ENCODE measurements around the gene FOXP1.
"Not testable (repeated sequence)": the region's sequence is repeated elsewhere in the genome, so short reads cannot be mapped to it uniquely, and the experiment has no call there.

Gene FOXP1

DNA sequence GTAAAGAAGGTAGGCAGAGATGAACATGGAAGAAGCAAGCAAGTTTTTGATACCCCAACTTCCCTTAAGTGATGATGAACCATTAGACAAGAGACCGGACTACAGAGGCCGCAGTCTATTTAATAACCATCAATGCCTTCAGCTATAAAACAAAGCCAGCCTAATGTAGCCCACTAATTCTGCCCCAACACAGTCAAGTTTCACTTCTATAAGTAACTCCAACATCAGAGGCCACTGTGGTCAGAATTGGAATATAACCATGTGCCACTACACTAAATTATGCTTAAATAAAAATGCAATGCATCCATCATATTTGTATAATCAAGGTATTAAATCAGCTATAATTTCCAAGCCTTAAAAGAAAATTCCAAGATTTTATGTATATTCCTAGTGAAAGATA lies 234.7 kb downstream of the FOXP1 start:
- in situ Hi-C loops (cut with MboI; ENCODE audit: low sequenced_read_pairs), result no loop called here

DNA sequence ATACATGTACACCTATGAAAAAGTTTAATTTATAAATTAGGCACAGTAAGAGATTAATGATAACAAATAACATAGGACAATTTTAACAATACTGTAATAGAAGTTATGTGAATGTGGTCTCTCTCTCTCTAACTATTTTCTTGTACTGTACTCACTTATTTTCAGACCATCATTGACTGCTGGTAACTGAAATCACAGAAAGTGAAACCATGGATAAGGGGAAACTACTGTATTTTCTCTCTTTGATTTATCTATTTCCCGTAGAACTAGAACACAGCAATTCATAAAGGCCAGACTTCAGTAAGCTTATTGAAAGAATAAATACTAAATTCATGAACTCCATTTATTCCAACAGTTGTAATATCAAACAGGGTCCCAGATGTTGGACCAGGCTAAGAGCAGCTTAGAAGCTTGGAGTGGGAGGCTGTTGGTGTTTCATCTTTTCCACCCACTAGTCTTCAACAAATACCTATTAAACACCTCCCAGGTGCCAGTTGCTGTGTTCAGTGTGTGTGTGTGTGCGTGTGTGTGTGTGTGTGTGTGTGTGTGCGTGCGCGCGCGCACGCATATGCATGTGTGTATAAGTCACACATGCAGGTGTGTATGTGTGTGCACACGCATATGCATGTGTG lies 235.4 kb downstream of the FOXP1 start:
- in situ Hi-C loops (cut with MboI; ENCODE audit: low sequenced_read_pairs), result no loop called here

DNA sequence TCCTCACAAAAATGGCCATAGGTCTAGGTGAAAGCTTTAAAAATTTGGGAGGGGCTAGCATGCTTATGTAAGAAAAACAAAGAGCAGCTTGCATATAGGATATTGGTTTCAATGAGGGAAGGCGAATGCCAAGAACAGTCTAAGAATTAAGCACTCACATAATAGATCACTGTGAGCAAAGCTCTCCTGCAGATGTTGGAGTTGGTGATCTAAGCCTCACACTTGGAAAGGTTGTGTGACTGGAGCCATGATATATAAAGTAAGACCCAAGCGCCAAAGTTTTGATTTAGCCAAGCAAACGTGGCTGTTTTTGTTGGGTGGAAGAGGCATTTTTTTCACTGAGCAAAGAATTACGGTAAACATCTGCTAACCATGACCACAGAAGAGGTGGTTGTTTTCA lies 237.5 kb downstream of the FOXP1 start:
- in situ Hi-C loops (cut with MboI; ENCODE audit: low sequenced_read_pairs), result no loop called here

DNA sequence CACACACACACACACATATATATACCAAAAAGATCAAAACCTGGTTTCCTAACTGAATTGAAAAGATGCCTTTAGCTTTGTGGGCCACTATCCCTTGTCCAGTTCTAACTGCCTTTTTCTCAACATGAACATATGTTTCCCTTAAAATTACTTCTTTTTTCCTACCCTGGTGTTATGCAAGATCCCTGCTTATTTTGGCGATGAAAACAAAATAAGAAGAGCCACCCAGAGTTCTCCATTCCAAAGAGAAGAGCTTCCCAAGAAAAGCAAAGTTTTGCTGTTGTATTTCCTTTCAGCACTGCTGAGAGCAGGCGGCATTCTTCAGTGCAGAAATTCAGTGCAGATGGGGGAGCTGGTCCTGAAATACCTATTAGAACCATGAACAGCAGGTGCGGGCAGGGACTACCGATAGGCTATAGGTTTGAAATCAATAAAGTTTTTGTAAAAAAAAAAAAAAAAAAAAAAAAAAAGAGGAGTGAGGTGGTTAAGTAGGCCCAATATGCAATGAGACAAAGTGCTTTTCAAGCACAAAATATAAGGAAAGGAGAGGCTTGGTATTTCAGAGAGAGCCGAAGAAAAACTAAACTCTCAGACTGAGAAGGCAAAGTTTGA lies 238.0 kb downstream of the FOXP1 start:
- in situ Hi-C loops (cut with MboI; ENCODE audit: low sequenced_read_pairs), result no loop called here

DNA sequence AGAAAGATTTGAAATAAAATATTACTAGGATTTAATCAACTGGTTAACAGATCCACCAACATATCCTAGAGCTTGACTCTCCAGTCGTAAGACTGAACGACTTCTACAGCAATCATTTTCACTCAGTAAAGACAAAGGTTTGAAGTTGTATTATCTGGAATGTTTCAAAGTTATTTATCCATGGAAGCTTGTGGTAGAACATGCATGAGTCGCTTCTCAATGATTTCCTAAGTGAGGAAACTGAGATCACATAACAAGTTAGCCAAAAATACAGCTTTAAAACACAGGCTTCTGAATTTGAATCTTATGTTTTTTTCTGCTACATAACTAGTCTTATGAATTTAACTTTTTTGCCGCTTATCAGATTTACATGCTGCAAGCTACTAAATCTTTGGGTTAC lies 241.8 kb downstream of the FOXP1 start:
- in situ Hi-C loops (cut with MboI; ENCODE audit: low sequenced_read_pairs), result no loop called here

DNA sequence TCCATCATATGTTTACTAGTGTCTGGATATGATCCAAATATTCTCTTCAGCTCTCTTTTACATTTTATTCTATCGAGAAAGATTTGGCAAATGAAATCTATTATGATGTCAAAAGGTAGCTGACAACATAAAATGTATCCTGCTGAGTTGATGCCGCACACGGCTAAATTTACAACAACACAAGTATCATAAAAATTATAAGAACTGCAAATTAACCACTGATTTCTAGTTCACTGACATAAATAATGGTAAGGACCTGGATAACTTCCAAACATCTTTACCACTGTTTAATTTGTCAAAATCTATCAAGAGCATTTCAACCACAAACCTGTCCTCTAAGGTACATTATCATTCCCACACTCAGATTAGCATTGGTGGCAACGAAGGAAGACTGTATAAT lies 244.5 kb downstream of the FOXP1 start:
- in situ Hi-C loops (cut with MboI; ENCODE audit: low sequenced_read_pairs), result no loop called here

DNA sequence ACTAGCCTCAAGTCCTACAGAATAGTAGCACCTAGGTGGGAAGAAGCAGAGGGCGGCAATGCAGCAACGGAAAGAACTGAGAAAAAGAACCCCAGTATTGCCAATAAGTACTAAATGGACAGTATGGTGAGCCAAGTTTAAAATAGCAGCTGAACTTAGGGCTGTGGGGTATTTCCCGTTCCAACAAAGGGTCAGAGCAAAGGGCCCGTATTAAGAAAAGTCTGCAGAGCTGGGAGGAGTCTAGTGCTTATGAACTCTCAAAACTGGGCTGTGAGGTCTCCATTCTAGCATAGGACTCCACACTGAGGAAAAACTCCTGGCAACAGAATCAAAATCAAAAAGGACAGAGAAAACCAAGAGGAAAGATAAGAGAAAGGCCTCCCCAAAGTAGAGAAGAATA lies 250.7 kb downstream of the FOXP1 start:
- in situ Hi-C loops (cut with MboI; ENCODE audit: low sequenced_read_pairs), result no loop called here

DNA sequence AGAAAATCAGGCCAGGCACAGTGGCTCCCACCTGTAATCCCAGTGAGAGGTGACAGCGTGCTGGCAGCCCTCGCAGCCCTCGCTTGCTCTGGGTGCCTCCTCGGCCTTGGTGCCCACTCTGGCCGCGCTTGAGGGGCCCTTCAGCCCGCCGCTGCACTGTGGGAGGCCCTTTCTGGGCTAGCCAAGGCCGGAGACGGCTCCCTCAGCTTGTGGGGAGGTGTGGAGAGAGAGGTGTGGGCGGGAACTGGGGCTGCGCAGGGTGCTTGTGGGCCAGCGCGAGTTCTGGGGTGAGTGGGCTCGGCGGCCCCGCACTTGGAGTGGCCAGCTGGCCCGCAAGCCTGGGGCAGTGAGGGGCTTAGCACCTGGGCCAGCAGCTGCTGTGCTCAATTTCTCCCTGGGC lies 252.6 kb downstream of the FOXP1 start:
- in situ Hi-C loops (cut with MboI; ENCODE audit: low sequenced_read_pairs), result no loop called here

DNA sequence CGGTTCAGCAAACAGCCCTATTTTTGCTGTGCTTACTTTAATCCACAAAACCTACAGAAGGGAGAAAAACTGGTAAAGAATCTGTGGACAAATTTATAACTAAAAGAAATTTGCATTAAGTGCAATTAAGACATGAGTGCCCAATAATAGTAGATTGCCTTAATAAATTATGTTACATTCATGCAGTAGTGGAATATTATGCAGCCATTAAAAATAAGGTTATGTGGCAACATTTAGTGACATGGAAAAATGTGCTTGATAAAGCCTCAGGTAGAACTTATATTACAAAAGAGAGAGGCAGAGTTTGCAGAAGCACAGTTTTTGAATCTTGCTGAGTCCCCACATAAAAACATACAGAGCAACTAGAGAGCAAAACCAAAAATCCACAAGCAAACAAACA lies 253.0 kb downstream of the FOXP1 start:
- in situ Hi-C loops (cut with MboI; ENCODE audit: low sequenced_read_pairs), result no loop called here

DNA sequence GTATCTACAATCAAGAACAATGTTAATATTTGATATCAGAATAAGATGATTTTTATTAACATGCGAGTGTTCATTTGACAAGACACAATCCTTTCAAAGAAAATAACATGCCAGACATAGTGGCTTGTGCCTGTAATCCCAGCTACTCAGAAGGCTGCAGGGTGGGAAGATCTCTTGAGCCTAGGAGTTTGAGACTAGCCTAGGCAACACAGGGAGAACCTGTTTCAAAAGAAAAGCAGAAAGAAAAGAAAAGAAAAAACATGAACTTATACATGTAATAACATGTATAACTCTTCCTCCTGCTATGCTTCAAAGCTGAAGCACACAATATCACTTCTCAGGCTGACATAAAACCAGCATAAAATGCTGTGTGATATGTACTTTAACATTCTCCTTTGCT lies 253.7 kb downstream of the FOXP1 start:
- in situ Hi-C loops (cut with MboI; ENCODE audit: low sequenced_read_pairs), result no loop called here

DNA sequence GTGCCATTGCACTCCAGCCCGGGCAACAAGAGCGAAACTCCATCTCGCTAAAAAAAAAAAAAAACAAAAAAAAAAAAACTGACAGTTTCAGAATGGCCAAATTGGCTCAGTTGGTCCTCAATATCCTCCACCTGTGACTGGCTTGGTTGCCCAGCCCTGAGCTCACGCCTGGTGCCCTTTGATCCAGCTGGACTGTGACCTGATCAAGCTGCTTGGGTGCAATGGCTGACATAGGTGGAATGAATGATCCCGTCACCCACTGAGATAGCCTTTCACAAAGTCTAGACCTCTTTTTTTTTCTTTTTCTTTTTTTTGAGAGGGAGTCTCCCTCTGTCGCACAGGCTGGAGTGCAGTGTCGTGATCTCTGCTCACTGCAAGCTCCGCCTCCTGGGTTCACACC lies 254.6 kb downstream of the FOXP1 start:
- in situ Hi-C loops (cut with MboI; ENCODE audit: low sequenced_read_pairs), result no loop called here

DNA sequence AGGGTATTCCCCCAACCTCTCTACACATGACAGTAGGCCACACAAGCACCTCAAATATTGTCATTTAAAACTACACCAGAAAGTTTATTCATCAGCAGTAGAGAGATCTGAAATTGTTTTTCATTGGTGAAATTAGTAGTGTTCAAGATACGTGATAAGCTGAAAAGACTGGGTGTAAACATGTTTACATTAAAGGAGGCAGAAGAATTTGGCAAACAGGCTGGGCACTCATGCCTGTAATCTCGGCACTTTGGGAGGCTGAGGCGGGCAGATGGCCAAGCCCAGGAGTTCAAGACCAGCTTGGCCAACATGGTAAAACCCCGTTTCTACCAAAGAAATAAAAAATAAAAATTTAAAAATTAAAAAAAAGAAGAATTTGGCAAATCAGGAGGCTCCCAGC lies 255.6 kb downstream of the FOXP1 start:
- in situ Hi-C loops (cut with MboI; ENCODE audit: low sequenced_read_pairs), result no loop called here

DNA sequence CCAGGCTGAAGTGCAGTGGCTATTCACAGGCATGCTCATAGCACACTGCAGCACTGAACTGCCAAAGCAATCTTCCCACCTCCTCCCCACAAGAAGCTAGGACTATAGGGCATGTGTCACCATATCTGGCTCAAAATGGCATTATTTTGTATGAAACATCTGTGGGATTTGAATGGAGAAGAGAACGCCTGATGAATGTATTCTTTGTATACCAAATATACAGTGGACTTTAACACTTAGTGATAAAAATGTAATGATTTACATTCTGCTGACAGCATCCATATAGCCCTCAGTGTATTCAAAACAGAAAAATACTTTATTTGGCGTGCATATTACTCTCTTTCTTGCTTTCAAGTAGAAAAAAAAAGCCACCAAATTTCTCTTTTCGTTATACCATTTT lies 257.8 kb downstream of the FOXP1 start:
- in situ Hi-C loops (cut with MboI; ENCODE audit: low sequenced_read_pairs), result no loop called here

DNA sequence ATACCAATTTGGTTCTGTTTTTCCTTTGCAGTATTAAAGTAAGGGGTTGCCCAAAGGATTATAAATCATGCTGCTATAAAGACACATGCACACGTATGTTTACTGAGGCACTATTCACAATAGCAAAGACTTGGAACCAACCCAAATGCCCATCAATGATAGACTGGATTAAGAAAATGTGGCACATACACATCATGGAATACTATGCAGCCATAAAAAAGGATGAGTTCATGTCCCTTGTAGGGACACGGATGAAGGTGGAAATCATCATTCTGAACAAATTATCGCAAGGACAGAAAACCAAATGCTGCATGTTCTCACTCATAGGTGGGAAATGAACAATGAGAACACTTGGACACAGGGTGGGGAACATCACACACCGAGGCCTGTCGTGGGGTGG lies 259.3 kb downstream of the FOXP1 start:
- in situ Hi-C loops (cut with MboI; ENCODE audit: low sequenced_read_pairs), result not testable (repeated sequence)

DNA sequence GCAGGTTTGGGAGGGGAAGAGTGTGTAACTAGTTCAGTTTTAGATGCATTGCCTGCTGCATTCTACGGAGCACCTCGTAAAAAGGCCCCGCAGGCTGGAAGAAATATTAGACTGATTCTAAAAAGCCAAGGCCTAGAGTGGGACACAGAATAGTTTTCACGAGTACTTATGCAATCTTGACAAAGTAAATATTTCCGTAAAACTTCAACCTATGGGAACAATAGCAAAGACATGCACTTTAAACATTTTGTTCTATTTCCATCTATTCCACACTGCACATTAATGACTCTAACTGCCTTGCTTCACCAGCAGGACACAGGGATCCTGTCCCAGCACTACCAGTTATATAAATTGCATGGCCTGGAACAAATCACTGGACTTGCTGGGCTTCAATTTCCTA lies 260.0 kb downstream of the FOXP1 start:
- in situ Hi-C loops (cut with MboI; ENCODE audit: low sequenced_read_pairs), result no loop called here

DNA sequence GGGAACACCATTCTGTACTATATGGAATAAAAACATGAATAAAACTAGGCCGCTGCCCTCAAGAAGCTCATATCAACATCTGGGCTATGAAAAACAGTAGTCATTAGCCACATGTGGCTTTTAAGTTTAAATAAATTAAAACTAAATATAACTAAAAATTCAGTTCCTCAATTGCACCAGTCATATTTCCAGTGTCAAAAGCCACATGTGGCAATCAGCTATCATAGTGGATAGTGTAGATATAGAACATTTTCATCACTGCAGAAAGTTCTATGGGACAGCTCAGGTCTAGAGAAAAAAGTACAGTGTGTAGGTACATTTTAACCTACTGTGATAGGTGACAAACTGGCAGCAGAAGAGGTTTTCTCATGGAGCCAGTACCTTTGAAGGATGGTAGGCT lies 261.4 kb downstream of the FOXP1 start:
- in situ Hi-C loops (cut with MboI; ENCODE audit: low sequenced_read_pairs), result no loop called here

DNA sequence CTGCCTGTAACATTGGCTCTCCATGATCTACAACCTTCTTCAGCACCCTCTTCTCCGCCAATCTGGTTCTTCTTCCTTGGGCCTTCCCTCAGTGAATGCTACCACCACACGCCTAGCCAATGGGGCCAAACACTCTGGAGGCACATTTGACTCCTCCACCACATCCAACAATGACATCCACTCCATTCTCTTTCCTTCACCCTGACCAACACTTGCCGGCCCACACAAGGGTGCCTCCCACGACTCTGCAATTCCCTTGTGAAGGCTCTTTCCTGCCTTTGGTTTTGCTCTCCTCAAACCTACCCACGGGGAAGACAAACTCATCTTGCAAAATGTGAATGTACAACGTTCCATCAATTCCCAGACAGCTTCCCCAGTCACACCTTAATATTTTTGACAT lies 263.8 kb downstream of the FOXP1 start:
- in situ Hi-C loops (cut with MboI; ENCODE audit: low sequenced_read_pairs), result no loop called here

DNA sequence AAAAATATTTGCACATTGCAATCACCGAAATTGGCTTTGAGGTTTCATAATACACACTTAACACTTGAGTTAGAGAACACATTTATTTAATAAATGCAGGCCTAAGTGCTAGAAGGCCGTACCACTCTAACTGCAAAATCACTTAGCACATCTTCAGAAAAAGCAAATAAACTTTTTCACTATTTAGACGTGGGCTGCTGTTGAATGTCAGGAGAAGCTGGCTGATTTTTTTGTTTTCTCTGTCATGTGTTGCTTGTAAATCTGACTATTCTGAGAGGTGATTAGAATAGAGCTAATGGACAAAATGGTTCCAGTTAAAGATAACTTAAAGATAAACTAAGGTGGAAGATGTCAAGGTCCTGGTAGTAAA lies 265.1 kb downstream of the FOXP1 start:
- in situ Hi-C loops (cut with MboI; ENCODE audit: low sequenced_read_pairs), result no loop called here

DNA sequence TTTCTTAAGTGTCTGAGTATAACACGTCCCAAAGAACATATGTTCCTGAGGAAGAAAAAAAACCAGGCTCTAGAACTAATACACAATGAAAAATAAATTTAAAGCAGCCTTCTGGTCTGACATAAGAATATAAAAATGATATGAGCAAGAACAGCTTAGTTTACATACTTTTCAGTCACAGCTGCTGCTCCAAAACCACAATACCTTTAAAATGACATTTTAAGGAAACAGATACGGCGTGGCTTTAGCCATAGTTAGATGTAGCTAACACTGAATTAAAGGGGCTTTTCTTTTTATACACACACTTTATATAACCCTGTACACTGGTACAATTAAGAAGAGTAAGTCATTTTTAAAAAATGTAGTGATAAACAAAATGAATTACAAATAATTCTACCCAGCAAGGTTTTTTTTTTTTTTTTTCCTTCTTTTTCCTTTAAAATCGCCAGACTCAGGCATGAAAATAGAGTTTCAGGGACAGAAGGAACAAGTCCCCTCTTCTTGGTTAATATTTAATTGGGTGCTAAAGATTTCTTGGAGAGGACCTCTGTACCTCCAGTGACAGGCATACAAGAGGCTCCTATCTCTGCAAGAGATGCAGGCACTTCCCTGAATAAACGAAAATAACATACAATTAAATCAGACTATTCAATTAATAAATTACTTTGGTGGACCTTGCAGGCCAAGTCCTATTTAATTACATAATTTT lies 265.6 kb downstream of the FOXP1 start:
- in situ Hi-C loops (cut with MboI; ENCODE audit: low sequenced_read_pairs), result no loop called here

DNA sequence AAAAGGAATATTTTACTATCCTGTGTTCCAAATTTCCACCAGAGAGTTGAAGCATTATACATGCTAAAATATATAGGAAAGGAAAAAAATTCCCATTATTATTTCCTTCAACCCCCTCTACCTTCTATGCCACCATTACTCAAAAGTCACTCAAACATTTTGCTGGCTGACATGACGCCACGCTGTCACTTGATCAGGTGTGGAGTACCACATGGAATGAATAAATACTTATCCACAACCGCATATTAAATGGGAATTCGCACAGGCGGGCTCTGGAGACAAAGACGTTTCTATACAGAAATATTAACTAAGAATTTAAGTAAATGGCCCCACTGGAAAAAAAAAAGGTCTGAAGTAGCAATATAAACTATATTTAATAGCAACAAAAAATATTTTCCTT lies 266.4 kb downstream of the FOXP1 start:
- in situ Hi-C loops (cut with MboI; ENCODE audit: low sequenced_read_pairs), result no loop called here

DNA sequence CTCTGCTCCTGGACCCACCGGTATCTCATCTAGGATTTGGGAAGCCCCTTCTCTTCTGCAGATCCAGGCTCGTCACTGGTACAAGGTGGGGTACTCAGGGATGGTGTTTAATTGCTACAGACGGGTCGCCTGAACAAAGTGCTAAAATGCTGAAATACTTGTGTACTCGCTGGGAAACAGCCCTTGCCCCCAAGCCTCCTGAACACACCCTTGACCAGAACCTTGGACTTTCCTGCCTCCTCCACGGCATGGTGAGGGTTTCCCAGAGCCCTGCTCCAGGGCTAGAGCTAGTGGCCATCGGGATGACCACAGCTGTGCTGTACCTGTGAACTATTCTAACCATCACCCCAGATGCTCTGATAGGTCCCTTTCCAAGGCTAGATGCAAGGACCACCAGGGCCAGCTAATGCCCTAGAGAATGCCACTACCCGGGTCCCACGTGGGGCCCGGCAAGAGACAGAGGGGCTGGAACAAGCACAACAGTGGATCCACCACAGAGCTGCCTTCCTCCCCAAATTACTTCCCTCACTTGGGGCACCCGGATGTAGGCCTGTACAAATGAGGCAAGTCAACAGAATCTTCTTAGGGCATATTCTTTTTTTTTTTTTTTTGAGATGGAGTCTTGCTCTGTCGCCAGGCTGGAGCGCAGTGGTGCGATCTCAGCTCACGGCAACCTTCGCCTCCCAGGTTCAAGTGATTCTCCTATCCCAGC lies 267.3 kb downstream of the FOXP1 start:
- in situ Hi-C loops (cut with MboI; ENCODE audit: low sequenced_read_pairs), result no loop called here

DNA sequence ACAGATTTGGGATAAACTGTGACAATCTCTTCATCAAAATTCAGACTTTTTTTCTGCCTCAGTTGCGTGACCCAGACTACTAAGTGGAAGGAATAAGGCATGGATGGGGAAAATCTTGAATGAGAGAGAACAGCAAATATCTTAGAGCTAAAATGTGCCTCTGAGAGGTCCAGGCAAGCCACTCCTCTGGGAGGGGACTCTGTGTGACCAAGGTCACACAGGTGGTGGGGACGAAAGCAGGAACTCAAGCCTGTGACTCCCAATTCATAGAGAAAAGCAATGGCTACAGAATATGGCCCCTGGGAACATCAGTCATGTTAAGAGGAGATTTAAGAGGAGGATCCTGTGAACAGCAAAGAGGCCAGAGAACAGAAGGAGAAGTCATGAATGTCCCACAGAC lies 268.1 kb downstream of the FOXP1 start:
- in situ Hi-C loops (cut with MboI; ENCODE audit: low sequenced_read_pairs), result no loop called here
